Neural progenitor cell (in vitro differentiated cells): ENCODE data around the gene PPIP5K1.

Experiments
- CTCF ChIP-seq: fragments of 200-600 bp; sonication (generic); IDR thresholded peaks from 2 replicates; pipeline ENCODE4 v1.5.1; 2017; ENCODE audit warnings: antibody characterized with exemption, mild to moderate bottlenecking
- EZH2 ChIP-seq: fragments of 200-600 bp; sonication (generic); IDR thresholded peaks from 2 replicates; pipeline ENCODE4 v1.6.1; 2017; ENCODE audit warnings: antibody characterized with exemption, mild to moderate bottlenecking, moderate library complexity
- EZH2phosphoT487 ChIP-seq: fragments of 200-600 bp; sonication (generic); IDR thresholded peaks from 2 replicates; pipeline ENCODE4 v1.6.1; 2017; ENCODE audit warnings: antibody characterized with exemption

DNA sequence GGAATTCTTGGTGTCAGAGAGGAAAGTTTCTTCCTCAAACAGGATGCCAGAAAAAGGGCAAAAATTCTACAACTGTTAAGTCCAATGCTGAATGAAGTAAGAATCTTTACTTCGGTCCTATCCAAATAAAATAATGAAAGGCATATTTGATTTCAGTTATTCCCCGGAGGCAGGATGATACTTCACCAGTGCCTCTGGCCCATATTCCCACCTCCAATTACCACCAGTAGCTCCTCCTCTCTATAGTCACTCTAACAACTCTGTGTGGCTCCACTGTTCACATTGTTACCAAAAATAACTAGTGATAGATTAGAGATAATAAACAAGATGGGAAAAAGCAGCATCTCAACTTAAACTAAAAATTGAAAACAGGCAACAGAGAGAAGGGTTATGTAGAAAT, 51.9 kb downstream of the PPIP5K1 start:
- TF ChIP-seq CTCF (no peak), EZH2 (no peak), EZH2phosphoT487 (no peak)
